GM23338 (cell line): Measurements from ENCODE around the gene LPIN1.

Experiments
- CREB1 ChIP-seq: fragments of 250-450 bp; sonication (Bioruptor Pico); IDR thresholded peaks from 2 replicates; pipeline ENCODE4 v1.5.0; 2020; ENCODE audit warnings: low read depth, mild to moderate bottlenecking, moderate library complexity
- EZH2 ChIP-seq: fragments of 200-600 bp; sonication (generic); IDR thresholded peaks from one replicate; pipeline ENCODE4 v1.8.0; 2017; ENCODE audit warnings: antibody characterized with exemption, mild to moderate bottlenecking, low read depth; ENCODE audit not compliant: unreplicated experiment
- EZH2phosphoT487 ChIP-seq: fragments of 200-600 bp; sonication (generic); IDR thresholded peaks from one replicate; pipeline ENCODE4 v1.8.1; 2018; ENCODE audit warnings: antibody characterized with exemption; ENCODE audit not compliant: unreplicated experiment
- POLR2AphosphoS5 ChIP-seq: IDR thresholded peaks from 2 replicates; pipeline ENCODE4 v1.6.1; 2016; ENCODE audit warnings: antibody characterized with exemption, low read depth
- STAT1 ChIP-seq: IDR thresholded peaks from one replicate; pipeline ENCODE4 v1.6.1; 2016; ENCODE audit warnings: antibody characterized with exemption; ENCODE audit not compliant: unreplicated experiment
- TF ChIP-seq, protein P1 (sequence below), 2 experiments: fragments of 200-600 bp in 1 of 2; sonication (generic) in 1 of 2; conservative IDR thresholded peaks; 2 replicates each; pipeline versions ENCODE4 v1.5.1 to v1.6.1; 2016 to 2017; ENCODE audit warnings: antibody characterized with exemption in 2 of 2, low read depth in 2 of 2, mild to moderate bottlenecking in 2 of 2, moderate library complexity in 1 of 2
- TF ChIP-seq, protein P2 (sequence below): IDR thresholded peaks from 2 replicates; pipeline ENCODE4 v1.6.1; 2016; ENCODE audit warnings: antibody characterized with exemption
- TF ChIP-seq, protein P3 (sequence below): IDR thresholded peaks from one replicate; pipeline ENCODE4 v1.6.1; 2018; ENCODE audit warnings: antibody characterized with exemption; ENCODE audit not compliant: unreplicated experiment

DNA sequence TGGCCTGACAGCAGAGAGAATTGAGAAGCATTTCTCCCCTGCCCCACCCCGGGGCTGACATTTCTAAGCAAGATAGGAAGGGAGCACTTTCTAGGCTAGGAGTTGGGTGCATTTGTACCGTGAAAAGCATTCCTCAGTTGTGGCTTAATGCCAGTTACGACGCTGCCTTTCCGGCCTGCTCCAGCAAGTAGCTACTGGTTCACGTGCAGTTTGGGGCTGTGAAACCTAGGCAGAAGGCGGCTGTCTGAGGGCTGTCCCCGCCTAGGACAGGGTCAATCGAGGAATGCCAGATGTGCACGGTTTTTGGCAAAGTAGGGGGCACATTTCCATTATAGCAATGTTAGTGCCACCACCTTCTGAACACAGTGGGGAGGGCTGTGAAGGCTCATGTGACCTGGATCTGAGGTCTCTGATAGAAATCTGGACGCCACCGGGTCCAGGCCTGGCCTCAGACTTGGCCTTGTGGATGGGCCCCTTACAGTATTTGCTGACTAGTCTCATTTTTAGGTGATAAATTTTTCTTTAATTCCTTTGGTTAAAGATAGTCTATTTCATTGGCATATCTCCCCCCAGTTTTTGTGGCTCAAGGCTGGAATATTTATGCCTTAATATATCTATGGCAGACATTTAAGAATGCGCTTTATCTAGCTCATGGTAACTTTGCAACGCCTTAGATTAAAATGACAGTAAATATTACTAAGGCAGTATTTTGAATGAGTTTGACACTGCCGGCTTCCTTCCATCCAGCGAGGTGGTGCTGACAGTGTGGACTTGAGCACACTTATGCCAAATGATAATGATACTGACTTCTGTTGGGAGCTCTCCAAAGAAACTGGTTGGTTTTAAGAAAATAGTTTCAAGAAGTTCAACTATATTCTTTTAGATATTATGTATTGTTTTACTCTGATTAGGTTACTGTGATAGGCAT is 78.7 kb downstream of the LPIN1 start:
- TF ChIP-seq, protein P1, sequence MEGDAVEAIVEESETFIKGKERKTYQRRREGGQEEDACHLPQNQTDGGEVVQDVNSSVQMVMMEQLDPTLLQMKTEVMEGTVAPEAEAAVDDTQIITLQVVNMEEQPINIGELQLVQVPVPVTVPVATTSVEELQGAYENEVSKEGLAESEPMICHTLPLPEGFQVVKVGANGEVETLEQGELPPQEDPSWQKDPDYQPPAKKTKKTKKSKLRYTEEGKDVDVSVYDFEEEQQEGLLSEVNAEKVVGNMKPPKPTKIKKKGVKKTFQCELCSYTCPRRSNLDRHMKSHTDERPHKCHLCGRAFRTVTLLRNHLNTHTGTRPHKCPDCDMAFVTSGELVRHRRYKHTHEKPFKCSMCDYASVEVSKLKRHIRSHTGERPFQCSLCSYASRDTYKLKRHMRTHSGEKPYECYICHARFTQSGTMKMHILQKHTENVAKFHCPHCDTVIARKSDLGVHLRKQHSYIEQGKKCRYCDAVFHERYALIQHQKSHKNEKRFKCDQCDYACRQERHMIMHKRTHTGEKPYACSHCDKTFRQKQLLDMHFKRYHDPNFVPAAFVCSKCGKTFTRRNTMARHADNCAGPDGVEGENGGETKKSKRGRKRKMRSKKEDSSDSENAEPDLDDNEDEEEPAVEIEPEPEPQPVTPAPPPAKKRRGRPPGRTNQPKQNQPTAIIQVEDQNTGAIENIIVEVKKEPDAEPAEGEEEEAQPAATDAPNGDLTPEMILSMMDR (conservative IDR thresholded peaks at IDR 0.05; ENCODE audit: low read depth in 2 of 2): no peak
- TF ChIP-seq POLR2AphosphoS5 (no peak), EZH2phosphoT487 (no peak), CREB1 (CRISPR knock-in tag) (no peak), STAT1 (no peak), EZH2 (no peak)
- TF ChIP-seq, protein P2, sequence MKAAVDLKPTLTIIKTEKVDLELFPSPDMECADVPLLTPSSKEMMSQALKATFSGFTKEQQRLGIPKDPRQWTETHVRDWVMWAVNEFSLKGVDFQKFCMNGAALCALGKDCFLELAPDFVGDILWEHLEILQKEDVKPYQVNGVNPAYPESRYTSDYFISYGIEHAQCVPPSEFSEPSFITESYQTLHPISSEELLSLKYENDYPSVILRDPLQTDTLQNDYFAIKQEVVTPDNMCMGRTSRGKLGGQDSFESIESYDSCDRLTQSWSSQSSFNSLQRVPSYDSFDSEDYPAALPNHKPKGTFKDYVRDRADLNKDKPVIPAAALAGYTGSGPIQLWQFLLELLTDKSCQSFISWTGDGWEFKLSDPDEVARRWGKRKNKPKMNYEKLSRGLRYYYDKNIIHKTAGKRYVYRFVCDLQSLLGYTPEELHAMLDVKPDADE: no peak
- TF ChIP-seq, protein P3, sequence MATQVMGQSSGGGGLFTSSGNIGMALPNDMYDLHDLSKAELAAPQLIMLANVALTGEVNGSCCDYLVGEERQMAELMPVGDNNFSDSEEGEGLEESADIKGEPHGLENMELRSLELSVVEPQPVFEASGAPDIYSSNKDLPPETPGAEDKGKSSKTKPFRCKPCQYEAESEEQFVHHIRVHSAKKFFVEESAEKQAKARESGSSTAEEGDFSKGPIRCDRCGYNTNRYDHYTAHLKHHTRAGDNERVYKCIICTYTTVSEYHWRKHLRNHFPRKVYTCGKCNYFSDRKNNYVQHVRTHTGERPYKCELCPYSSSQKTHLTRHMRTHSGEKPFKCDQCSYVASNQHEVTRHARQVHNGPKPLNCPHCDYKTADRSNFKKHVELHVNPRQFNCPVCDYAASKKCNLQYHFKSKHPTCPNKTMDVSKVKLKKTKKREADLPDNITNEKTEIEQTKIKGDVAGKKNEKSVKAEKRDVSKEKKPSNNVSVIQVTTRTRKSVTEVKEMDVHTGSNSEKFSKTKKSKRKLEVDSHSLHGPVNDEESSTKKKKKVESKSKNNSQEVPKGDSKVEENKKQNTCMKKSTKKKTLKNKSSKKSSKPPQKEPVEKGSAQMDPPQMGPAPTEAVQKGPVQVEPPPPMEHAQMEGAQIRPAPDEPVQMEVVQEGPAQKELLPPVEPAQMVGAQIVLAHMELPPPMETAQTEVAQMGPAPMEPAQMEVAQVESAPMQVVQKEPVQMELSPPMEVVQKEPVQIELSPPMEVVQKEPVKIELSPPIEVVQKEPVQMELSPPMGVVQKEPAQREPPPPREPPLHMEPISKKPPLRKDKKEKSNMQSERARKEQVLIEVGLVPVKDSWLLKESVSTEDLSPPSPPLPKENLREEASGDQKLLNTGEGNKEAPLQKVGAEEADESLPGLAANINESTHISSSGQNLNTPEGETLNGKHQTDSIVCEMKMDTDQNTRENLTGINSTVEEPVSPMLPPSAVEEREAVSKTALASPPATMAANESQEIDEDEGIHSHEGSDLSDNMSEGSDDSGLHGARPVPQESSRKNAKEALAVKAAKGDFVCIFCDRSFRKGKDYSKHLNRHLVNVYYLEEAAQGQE: no peak
